BE2C (cell line): ENCODE data around the gene INHBB.
"Not testable (repeated sequence)": the region's sequence is repeated elsewhere in the genome, so short reads cannot be mapped to it uniquely, and the experiment has no call there.

Experiments used
- DNase-seq: peaks from one replicate; pipeline ENCODE4 v3.0.0-alpha.2; 2020
- H3K27me3 ChIP-seq: fragments of 250-450 bp; sonication (Bioruptor Pico); 2 replicates; pipeline ENCODE4 v1.5.1; 2020; ENCODE audit warnings: mild to moderate bottlenecking
- H3K36me3 ChIP-seq: fragments of 250-450 bp; sonication (Bioruptor Pico); 2 replicates; pipeline ENCODE4 v1.5.1; 2020; ENCODE audit warnings: mild to moderate bottlenecking
- H3K4me1 ChIP-seq: fragments of 250-450 bp; sonication (Bioruptor Pico); 2 replicates; pipeline ENCODE4 v1.5.1; 2020
- H3K4me3 ChIP-seq: 2 replicates; pipeline ENCODE4 v1.5.1; 2011; ENCODE audit warnings: low read depth, low read length
- H3K9me3 ChIP-seq: fragments of 250-450 bp; sonication (Bioruptor Pico); 2 replicates; pipeline ENCODE4 v1.5.1; 2020
- TF ChIP-seq, protein P1 (sequence below): IDR thresholded peaks from 2 replicates; pipeline ENCODE4 v1.5.1; 2012; ENCODE audit warnings: mild to moderate bottlenecking, low read depth, low read length

INHBB gene

DNA sequence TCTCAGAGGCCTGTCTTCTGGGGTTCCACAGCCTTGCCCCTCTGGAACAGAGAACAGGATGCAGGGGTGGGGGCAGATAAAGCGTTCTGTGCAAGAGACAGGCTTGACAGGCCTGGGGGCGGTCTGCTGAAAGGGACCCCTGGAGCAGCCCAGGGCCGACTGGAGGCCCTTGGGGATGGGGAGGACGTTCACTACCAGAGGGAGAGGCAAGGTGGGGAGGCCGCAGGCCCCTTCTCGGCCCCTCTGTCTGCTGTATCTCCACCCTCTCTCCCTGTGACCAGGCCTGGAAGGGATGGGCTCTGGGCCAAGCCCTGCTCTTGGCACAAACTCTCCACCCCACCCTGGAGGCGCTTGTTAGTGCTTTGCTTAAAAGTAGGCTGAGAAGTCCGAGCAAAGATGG is 27.3 kb upstream of the INHBB start:
- DNase-seq = peak; percentile 30
- Histone ChIP-seq H3K9me3 (no peaks in the 10 kb centered on the region), H3K27me3 (no peaks in the 10 kb centered on the region), H3K4me1 (no peaks in the 10 kb centered on the region), H3K36me3 (no peaks in the 10 kb centered on the region), H3K4me3 (no peak overlapping the region)
- TF ChIP-seq, protein P1, sequence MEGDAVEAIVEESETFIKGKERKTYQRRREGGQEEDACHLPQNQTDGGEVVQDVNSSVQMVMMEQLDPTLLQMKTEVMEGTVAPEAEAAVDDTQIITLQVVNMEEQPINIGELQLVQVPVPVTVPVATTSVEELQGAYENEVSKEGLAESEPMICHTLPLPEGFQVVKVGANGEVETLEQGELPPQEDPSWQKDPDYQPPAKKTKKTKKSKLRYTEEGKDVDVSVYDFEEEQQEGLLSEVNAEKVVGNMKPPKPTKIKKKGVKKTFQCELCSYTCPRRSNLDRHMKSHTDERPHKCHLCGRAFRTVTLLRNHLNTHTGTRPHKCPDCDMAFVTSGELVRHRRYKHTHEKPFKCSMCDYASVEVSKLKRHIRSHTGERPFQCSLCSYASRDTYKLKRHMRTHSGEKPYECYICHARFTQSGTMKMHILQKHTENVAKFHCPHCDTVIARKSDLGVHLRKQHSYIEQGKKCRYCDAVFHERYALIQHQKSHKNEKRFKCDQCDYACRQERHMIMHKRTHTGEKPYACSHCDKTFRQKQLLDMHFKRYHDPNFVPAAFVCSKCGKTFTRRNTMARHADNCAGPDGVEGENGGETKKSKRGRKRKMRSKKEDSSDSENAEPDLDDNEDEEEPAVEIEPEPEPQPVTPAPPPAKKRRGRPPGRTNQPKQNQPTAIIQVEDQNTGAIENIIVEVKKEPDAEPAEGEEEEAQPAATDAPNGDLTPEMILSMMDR = no peak

- no peaks in the 10 kb centered on the region for H3K9me3 ChIP-seq
- no peaks in the 10 kb centered on the region for H3K36me3 ChIP-seq
- no peak for DNase-seq
- no peaks in the 10 kb centered on the region for H3K27me3 ChIP-seq
- TF ChIP-seq, protein P1 = no peak
- H3K4me1 ChIP-seq = no peaks in the 10 kb centered on the region
- no peak overlapping the region for H3K4me3 ChIP-seq
Measured at GRCh38 chr2:120319123-120319522, 26.8 kb upstream of the INHBB start.

DNA sequence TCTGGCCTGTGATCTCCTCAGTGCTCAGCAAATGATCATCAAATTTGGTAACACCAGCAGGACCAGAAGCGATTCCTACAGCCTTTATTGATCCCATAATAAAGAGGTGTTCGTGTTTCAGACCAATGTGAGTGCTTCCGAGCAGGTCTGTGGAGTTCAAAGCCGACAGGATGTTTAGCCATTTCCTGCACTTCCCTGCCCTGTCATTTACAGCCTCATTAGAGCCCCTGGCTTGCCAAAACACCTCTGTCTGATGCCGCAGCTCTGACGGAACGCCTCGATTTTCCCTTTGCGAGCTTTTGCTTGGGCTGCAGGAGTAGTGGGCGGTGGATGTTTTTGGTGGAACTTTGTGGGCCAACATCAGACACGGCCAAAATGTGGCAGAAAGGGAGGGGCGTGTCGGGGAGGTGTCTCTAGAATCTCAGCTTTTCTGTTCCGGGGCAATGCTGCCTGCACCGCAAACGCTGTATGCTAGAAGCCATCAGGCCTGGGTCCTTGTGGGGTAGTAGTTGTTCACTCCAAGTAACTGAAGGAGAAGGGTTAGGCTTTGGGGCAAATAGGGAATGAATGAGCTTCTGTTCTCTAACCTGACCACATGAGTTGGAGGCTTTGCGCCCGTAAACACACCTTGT is 26.1 kb upstream of the INHBB start:
- TF ChIP-seq, protein P1 = no peak
- H3K36me3 ChIP-seq = no peaks in the 10 kb centered on the region
- H3K4me1 ChIP-seq = no peaks in the 10 kb centered on the region
- H3K27me3 ChIP-seq = no peaks in the 10 kb centered on the region
- H3K4me3 ChIP-seq = no peak overlapping the region
- no peaks in the 10 kb centered on the region for H3K9me3 ChIP-seq
- DNase-seq = no peak

GRCh38 chr2:120320318-120320851 is 25.6 kb upstream of the INHBB start:
- TF ChIP-seq, protein P1 = no peak
- Histone ChIP-seq H3K4me1 (no peaks in the 10 kb centered on the region), H3K4me3 (no peak overlapping the region), H3K27me3 (no peaks in the 10 kb centered on the region), H3K36me3 (no peaks in the 10 kb centered on the region), H3K9me3 (no peaks in the 10 kb centered on the region)
- no peak for DNase-seq

GRCh38 chr2:120320887-120321556 is 24.9 kb upstream of the INHBB start:
- H3K4me1 ChIP-seq, DNase-seq, H3K36me3 ChIP-seq, H3K27me3 ChIP-seq, H3K9me3 ChIP-seq, H3K4me3 ChIP-seq: not testable (repeated sequence)

- DNase-seq = no peak
- TF ChIP-seq, protein P1 = no peak
Measured at GRCh38 chr2:120321721-120322284, 24.1 kb upstream of the INHBB start.

More at GRCh38 chr2:120321721-120322284, 24.1 kb upstream of the INHBB start:
- Histone ChIP-seq H3K36me3 (no peaks in the 10 kb centered on the region), H3K4me3 (no peak overlapping the region), H3K27me3 (no peaks in the 10 kb centered on the region), H3K4me1 (no peaks in the 10 kb centered on the region), H3K9me3 (no peaks in the 10 kb centered on the region)
